Neural cell (in vitro differentiated cells): ENCODE data around the gene HOXC12. TPM values are rescaled to one million over a fixed set of nuclear protein-coding genes. Genes with fewer than 3 reads are reported as not detected.

Experiments used
- H2AFZ ChIP-seq: fragments of 200-600, 300-800 bp; sonication (generic), shearing (Covaris generic); 2 replicates; pipeline ENCODE4 v1.6.0; 2014; ENCODE audit warnings: low read depth, mild to moderate bottlenecking, antibody characterized with exemption, low read length, moderate library complexity
- H3F3A ChIP-seq: fragments of 200-600 bp; shearing (Covaris generic); 2 replicates; pipeline ENCODE4 v1.6.1; 2016; ENCODE audit warnings: mild to moderate bottlenecking, moderate library complexity, mixed read lengths, antibody characterized with exemption, low read length; ENCODE audit not compliant: insufficient read depth, poor library complexity, severe bottlenecking
- H3K27ac ChIP-seq: fragments of 200-600, 300-800 bp; sonication (generic), shearing (Covaris generic); 2 replicates; pipeline ENCODE4 v1.5.1; 2014; ENCODE audit warnings: mild to moderate bottlenecking, low read length, moderate library complexity
- H3K27me3 ChIP-seq: fragments of 300-800, 200-600 bp; sonication (generic), shearing (Covaris generic); 2 replicates; pipeline ENCODE4 v1.6.0; 2014; ENCODE audit warnings: mild to moderate bottlenecking, low read depth, low read length, moderate library complexity; ENCODE audit not compliant: insufficient read depth
- H3K36me3 ChIP-seq: fragments of 300-800, 200-600 bp; sonication (generic), shearing (Covaris generic); 2 replicates; pipeline ENCODE4 v1.5.1; 2014; ENCODE audit warnings: mild to moderate bottlenecking, antibody characterized with exemption, low read length, moderate library complexity; ENCODE audit not compliant: insufficient read depth
- H3K4me2 ChIP-seq: fragments of 300-800, 200-600 bp; sonication (generic), shearing (Covaris generic); 2 replicates; pipeline ENCODE4 v1.6.0; 2014; ENCODE audit warnings: mild to moderate bottlenecking, low read length
- H3K4me3 ChIP-seq: fragments of 300-800, 200-600 bp; sonication (generic), shearing (Covaris generic); 2 replicates; pipeline ENCODE4 v1.5.1; 2014; ENCODE audit warnings: mild to moderate bottlenecking, low read length, moderate library complexity
- H3K79me2 ChIP-seq: fragments of 200-600 bp; shearing (Covaris generic); replicated peaks from 2 replicates; pipeline ENCODE4 v1.6.0; 2014; ENCODE audit warnings: mild to moderate bottlenecking, low read length, moderate library complexity; ENCODE audit not compliant: insufficient read depth
- H3K9ac ChIP-seq: fragments of 300-800, 200-600 bp; sonication (generic), shearing (Covaris generic); 2 replicates; pipeline ENCODE4 v1.6.1; 2016; ENCODE audit warnings: mild to moderate bottlenecking, low read length, mixed read lengths
- H3K9me2 ChIP-seq: fragments of 200-600 bp; shearing (Covaris generic); 2 replicates; pipeline ENCODE4 v1.6.1; 2016; ENCODE audit warnings: mild to moderate bottlenecking, low read length, mixed read lengths; ENCODE audit not compliant: insufficient read depth
- H3K9me3 ChIP-seq: fragments of 200-600, 300-800 bp; sonication (generic), shearing (Covaris generic); 2 replicates; pipeline ENCODE4 v1.6.1; 2016; ENCODE audit warnings: mild to moderate bottlenecking, mixed run types, low read length, moderate library complexity, mixed read lengths
- H4K20me1 ChIP-seq: fragments of 200-600 bp; shearing (Covaris generic); 2 replicates; pipeline ENCODE4 v1.6.1; 2016; ENCODE audit warnings: mild to moderate bottlenecking, mixed run types; ENCODE audit not compliant: insufficient read depth
- CTCF ChIP-seq: fragments of 450-650 bp; IDR thresholded peaks from 2 replicates; pipeline ENCODE4 v1.5.1; 2014; ENCODE audit warnings: antibody characterized with exemption, mild to moderate bottlenecking, moderate library complexity; ENCODE audit not compliant: poor library complexity, severe bottlenecking
- EP300 ChIP-seq: fragments of 450-650 bp; conservative IDR thresholded peaks from 2 replicates; pipeline ENCODE4 v1.6.1; 2014; ENCODE audit warnings: antibody characterized with exemption, mild to moderate bottlenecking, moderate library complexity; ENCODE audit not compliant: poor library complexity, severe bottlenecking
- EZH2 ChIP-seq: fragments of 200-600, 300-800 bp; shearing (Covaris generic), sonication (generic); IDR thresholded peaks from 2 replicates; pipeline ENCODE4 v1.6.1; 2014; ENCODE audit warnings: antibody characterized with exemption, low read length, borderline replicate concordance, mild to moderate bottlenecking; ENCODE audit not compliant: insufficient read depth, poor library complexity, severe bottlenecking
- MXI1 ChIP-seq: fragments of 450-650 bp; conservative IDR thresholded peaks from 2 replicates; pipeline ENCODE4 v1.6.1; 2014; ENCODE audit warnings: antibody characterized with exemption, mild to moderate bottlenecking; ENCODE audit not compliant: poor library complexity, severe bottlenecking
- SMC3 ChIP-seq: fragments of 450-650 bp; conservative IDR thresholded peaks from 2 replicates; pipeline ENCODE4 v1.6.1; 2014; ENCODE audit warnings: antibody characterized with exemption, mild to moderate bottlenecking, moderate library complexity; ENCODE audit not compliant: poor library complexity
- TAF1 ChIP-seq: IDR thresholded peaks from 2 replicates; pipeline ENCODE4 v1.6.1; 2012; ENCODE audit warnings: low read depth
- polyA plus RNA-seq: library from polyadenylated mRNA; depleted of rRNA; stranded (reverse); fragments of >200 nt; gene quantifications from 2 replicates; pipeline ENCODE4 v1.2.3, GENCODE V29; 2014
- TF ChIP-seq, protein P1 (sequence below): IDR thresholded peaks from 2 replicates; pipeline ENCODE4 v1.6.1; 2012; ENCODE audit warnings: borderline replicate concordance

HOXC12 gene
- polyA plus RNA-seq, 1 donor from 2014 or later, result not detected

- no peaks in the 10 kb centered on the region for H3F3A ChIP-seq
- no peak overlapping the region for H3K4me3 ChIP-seq
- peaks cover 100% of the 10 kb centered on the region for H3K27me3 ChIP-seq
- no peaks in the 10 kb centered on the region for H4K20me1 ChIP-seq
- H3K9ac ChIP-seq, result no peak overlapping the region
- H3K9me2 ChIP-seq, result no peaks in the 10 kb centered on the region
- no peak overlapping the region for H3K4me2 ChIP-seq
- no peak overlapping the region for H2AFZ ChIP-seq
- H3K9me3 ChIP-seq, result no peaks in the 10 kb centered on the region
- no peak overlapping the region for H3K27ac ChIP-seq
- H3K79me2 ChIP-seq, result no peaks in the 10 kb centered on the region
- no peaks in the 10 kb centered on the region for H3K36me3 ChIP-seq
- TF ChIP-seq EZH2 (peak; percentile 54), TAF1 (no peak)
Observed at GRCh38 chr12:53955776-53956250, 1.1 kb downstream of the HOXC12 start.

- no peak overlapping the region for H3K4me3 ChIP-seq
- no peak overlapping the region for H3K9ac ChIP-seq
- no peaks in the 10 kb centered on the region for H3F3A ChIP-seq
- no peaks in the 10 kb centered on the region for H3K9me2 ChIP-seq
- no peaks in the 10 kb centered on the region for H3K36me3 ChIP-seq
- peaks cover 100% of the 10 kb centered on the region for H3K27me3 ChIP-seq
- no peak overlapping the region for H2AFZ ChIP-seq
- no peaks in the 10 kb centered on the region for H3K9me3 ChIP-seq
- TF ChIP-seq SMC3 (no peak), MXI1 (no peak), CTCF (no peak), EP300 (no peak), TAF1 (no peak), EZH2 (peak; percentile 3)
- TF ChIP-seq, protein P1, sequence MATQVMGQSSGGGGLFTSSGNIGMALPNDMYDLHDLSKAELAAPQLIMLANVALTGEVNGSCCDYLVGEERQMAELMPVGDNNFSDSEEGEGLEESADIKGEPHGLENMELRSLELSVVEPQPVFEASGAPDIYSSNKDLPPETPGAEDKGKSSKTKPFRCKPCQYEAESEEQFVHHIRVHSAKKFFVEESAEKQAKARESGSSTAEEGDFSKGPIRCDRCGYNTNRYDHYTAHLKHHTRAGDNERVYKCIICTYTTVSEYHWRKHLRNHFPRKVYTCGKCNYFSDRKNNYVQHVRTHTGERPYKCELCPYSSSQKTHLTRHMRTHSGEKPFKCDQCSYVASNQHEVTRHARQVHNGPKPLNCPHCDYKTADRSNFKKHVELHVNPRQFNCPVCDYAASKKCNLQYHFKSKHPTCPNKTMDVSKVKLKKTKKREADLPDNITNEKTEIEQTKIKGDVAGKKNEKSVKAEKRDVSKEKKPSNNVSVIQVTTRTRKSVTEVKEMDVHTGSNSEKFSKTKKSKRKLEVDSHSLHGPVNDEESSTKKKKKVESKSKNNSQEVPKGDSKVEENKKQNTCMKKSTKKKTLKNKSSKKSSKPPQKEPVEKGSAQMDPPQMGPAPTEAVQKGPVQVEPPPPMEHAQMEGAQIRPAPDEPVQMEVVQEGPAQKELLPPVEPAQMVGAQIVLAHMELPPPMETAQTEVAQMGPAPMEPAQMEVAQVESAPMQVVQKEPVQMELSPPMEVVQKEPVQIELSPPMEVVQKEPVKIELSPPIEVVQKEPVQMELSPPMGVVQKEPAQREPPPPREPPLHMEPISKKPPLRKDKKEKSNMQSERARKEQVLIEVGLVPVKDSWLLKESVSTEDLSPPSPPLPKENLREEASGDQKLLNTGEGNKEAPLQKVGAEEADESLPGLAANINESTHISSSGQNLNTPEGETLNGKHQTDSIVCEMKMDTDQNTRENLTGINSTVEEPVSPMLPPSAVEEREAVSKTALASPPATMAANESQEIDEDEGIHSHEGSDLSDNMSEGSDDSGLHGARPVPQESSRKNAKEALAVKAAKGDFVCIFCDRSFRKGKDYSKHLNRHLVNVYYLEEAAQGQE, result no peak
- no peak overlapping the region for H3K4me2 ChIP-seq
- H3K27ac ChIP-seq, result no peak overlapping the region
- H3K79me2 ChIP-seq, result no peaks in the 10 kb centered on the region
- no peaks in the 10 kb centered on the region for H4K20me1 ChIP-seq
Observed at GRCh38 chr12:53956251-53956887, 1.7 kb downstream of the HOXC12 start.
